GM18870 (cell line): Measurements from ENCODE around the gene WDR48.

Source experiments
- ATAC-seq: cut with Tn5 transposase; IDR thresholded peaks from one replicate; pipeline ENCODE4 v1.9.1; 2021; ENCODE audit warnings: moderate library complexity; ENCODE audit not compliant: unreplicated experiment

WDR48 gene

GRCh38 chr3:39101022-39101689 is 49.3 kb downstream of the WDR48 start:
- no peak for ATAC-seq

- ATAC-seq, result no peak
Measured at GRCh38 chr3:39102504-39103323, 50.9 kb downstream of the WDR48 start.

GRCh38 chr3:39103324-39103693 is 51.5 kb downstream of the WDR48 start:
- ATAC-seq, result no peak

GRCh38 chr3:39103791-39104552 is 52.2 kb downstream of the WDR48 start:
- no peak for ATAC-seq

GRCh38 chr3:39104961-39105686 is 53.3 kb downstream of the WDR48 start:
- ATAC-seq, result no peak

GRCh38 chr3:39105687-39106063 is 53.9 kb downstream of the WDR48 start:
- ATAC-seq, result no peak

GRCh38 chr3:39106281-39106811 is 54.5 kb downstream of the WDR48 start:
- ATAC-seq, result no peak

GRCh38 chr3:39106851-39107387 is 55.1 kb downstream of the WDR48 start:
- ATAC-seq, result no peak

GRCh38 chr3:39107388-39108199 is 55.8 kb downstream of the WDR48 start, which contains the start of the genes GORASP1 and TTC21A:
Gene GORASP1 (minus strand): TSS chr3:39107627. CDS start chr3:39107541, 86 bp downstream.
Gene TTC21A (plus strand): TSS chr3:39107680. CDS start chr3:39107838, 158 bp downstream.
- ATAC-seq, result peak; percentile 32

- ATAC-seq, result peak; percentile 88
Measured at GRCh38 chr3:39108200-39108710, 56.4 kb downstream of the WDR48 start.

- ATAC-seq, result no peak
Measured at GRCh38 chr3:39109086-39109485, 57.3 kb downstream of the WDR48 start.

- no peak for ATAC-seq
Measured at GRCh38 chr3:39110041-39110639, 58.3 kb downstream of the WDR48 start.

- no peak for ATAC-seq
Measured at GRCh38 chr3:39112113-39112512, 60.3 kb downstream of the WDR48 start.

- no peak for ATAC-seq
Measured at GRCh38 chr3:39112535-39112934, 60.7 kb downstream of the WDR48 start.

- no peak for ATAC-seq
Measured at GRCh38 chr3:39113291-39113690, 61.5 kb downstream of the WDR48 start.

GRCh38 chr3:39114456-39114855 is 62.6 kb downstream of the WDR48 start:
- no peak for ATAC-seq

- no peak for ATAC-seq
Measured at GRCh38 chr3:39115870-39116269, 64.1 kb downstream of the WDR48 start.

- ATAC-seq, result no peak
Measured at GRCh38 chr3:39118079-39118478, 66.3 kb downstream of the WDR48 start.
